Nucleus accumbens (tissue), 56 donors: ENCODE data around the gene KLF15.

Experiments used
- DNase-seq, 56 donors: peaks; one replicate each; lab custom pipeline; 2025; lab: John Stamatoyannopoulos, UW

Gene KLF15

GRCh38 chr3:126309861-126310655 lies 47.1 kb downstream of the KLF15 start:
- DNase-seq: no peak

DNA sequence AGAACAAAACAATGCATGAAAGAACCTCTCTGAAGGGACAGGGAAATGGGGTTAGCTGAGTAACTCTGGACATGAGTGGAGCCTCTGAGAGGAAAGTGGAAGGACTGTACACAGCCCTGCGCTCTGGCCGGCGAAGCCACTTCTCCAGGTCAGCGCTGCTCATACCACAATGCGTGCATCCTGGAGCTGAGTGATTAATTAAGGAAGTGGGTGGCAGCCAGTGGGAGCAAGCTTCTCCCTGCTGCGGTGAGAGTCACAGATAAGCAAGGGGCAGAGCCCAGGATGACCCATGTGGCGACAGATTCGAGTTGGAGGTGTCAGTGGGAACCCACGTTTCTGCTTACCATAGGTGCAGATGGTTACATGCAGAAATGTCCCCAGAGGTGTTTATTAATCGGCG lies 48.0 kb downstream of the KLF15 start:
- no peak for DNase-seq

- no peak for DNase-seq
Measured at GRCh38 chr3:126308394-126309125, 48.6 kb downstream of the KLF15 start.

DNA sequence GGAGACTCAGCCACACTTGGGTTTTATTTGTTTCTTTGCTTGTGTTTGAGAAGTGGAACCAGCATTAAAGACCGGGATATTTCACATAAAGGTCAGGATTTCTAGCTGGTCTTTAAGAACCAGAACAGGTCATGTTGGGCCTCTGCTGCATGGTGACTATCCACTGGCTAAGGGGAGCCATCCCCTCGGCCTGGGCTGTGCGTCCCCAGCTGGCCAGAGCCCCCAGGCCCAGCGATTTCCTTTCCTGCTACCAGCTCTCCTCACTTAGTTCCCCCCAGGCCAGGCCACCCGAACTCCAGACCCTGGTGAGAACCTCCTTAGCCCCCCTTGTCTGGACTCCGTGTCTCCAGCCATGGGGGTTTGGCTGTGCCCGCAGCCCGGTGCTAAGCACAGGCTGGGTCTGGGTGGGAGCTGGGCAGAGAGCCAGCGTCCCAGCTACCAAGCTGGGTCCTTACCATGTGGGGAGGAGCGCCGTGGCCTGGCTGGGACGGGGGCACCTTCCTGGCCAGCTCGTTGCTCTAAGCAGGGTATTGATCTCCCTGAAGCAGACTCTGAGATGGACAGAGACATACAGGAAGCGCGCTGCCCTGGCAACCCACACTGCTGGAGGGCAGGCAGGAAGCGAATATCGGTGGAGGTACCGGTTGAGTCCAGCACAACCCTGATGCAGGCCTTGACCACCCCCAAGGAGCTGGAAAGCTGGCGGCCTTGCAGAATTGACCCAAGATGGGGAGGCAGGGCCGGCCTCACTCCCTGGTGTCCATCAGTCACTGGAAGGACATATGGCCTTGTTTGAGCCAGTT lies 49.4 kb downstream of the KLF15 start:
- DNase-seq: no peak

- no peak for DNase-seq
Measured at GRCh38 chr3:126306888-126307482, 50.2 kb downstream of the KLF15 start.

DNA sequence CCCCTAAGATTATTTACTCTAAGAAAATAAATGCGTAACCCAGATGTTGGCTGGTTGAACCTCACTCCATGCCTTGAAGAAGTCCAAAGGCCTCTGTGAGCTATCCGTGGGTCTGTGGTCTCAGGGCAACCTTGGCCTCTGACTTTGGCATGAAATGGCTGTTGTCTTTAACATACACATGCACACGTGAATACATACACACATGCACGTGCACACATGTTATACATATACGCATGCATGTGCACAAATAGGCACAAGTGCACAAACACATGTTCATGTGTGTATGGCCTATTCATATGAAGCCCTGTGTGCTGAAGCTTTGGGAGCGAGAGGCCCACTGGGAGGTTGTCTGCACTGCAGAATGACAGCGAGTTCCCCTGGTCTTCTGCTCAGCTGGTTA lies 50.8 kb downstream of the KLF15 start:
- no peak for DNase-seq

DNA sequence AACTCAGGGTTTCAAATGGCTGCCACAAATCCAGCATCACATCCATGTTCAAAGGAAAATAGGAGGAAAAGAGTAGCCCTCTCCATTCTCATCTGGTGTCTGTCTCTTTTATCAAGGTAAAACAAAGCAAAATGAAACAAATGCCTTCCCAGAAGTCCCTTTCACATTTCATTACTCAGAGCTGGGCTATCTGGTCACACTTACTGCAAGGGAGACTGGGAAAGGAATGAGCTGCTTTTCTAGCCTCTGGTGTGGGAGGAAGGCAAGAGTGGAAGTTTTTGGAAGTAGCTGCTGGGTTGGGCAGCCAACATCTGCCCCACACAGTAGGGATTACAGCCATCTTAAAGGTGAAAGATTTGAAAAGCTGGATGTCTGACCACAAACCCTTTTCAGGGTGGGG lies 51.8 kb downstream of the KLF15 start:
- DNase-seq: no peak

DNA sequence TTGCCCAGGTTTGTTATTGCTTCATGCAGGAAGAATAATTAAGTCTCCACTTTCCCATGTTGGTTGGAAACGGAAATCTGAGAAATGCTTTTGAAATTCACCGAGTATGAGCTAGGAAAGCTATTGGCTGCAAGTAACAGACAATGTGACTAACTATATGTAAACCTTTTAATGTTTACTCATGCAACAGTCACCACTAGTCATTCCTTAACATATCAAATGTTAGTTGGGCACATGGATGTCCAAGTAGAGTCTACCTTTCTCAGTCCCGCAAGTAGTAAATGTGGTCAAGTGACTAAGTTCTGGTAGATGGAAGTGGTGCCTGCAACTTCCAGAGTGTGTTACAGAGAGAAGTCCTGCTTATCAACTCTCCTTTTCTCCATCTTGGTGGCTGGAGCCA lies 52.5 kb downstream of the KLF15 start:
- no peak for DNase-seq

- no peak for DNase-seq
Measured at GRCh38 chr3:126304291-126304690, 52.9 kb downstream of the KLF15 start.

- no peak for DNase-seq
Measured at GRCh38 chr3:126303272-126303671, 53.9 kb downstream of the KLF15 start.

GRCh38 chr3:126300761-126301481 lies 56.3 kb downstream of the KLF15 start:
- DNase-seq: peak in 11 of 56 donors; percentile 9 to 66 (median 43)

- no peak for DNase-seq
Measured at GRCh38 chr3:126300001-126300760, 57.0 kb downstream of the KLF15 start.

DNA sequence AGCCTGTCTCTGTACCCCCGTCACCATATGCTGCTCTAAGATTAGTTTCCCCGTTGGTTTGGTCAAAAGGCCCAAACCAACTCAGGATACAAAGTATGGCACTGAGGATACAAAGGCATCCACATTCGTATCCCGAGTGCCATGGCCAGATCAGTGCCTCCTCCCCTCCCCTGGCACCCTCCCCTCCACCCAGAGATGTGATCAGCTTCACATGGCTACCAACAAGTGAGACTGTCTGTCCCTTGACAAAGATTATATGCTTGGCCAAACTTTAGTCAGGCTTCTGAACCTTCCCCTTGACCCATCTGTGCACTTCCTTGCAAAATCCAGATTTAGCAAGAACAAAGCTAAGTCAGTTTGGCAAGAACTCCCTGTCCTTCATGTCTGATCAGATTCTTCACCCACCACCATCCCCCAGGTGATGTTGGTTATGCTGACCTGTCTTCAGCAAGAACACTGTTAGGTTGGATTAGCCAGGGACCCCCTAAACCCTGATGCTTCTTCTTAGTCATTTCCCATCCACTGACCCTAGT lies 61.7 kb downstream of the KLF15 start:
- DNase-seq: no peak

- DNase-seq: no peak
Measured at GRCh38 chr3:126294211-126294808, 62.9 kb downstream of the KLF15 start.

DNA sequence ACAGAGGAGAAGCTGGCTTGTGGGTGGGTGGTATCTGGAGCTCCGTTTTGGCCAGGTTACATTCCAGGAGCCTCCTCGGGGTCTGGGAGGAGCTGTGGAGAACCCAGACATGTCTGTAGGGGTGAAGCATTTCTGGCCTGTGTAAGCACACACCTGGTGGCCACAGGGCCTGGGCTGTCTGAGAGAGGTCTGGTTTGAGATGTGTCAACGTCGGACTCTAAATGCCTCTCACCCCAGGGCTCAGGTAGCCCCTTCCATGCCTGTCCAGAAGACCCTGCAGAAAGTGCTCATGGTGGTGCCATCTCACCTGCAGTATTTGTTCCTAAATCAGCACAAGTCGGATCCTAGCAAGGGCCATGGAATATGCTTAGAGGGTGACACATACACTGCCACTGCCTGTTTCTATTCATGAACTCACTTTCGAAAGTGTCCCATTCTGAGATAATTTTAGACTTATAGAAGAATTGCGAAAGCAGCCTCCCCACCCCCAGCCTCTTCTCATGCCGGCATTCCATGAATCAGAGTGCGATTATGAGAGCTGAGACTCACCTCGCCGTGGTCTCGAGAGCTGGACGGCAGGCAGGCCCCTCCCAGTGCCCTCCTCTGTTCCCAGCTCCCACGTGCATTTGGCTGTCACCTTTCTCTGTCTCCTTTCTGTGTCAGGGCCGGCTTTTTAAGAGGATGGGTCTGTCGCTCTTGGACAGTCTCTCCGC lies 63.7 kb downstream of the KLF15 start:
- peak in 1 of 56 donors; percentile 11 for DNase-seq
